ENCODE measurements around the gene JAZF1.

The JAZF1 gene

GRCh38 chr7:28132959-28133870 is 47.4 kb downstream of the JAZF1 start:
- DNase-seq: no peak

GRCh38 chr7:28130277-28130676 is 50.3 kb downstream of the JAZF1 start:
- no peak for DNase-seq

GRCh38 chr7:28128608-28129007 is 52.0 kb downstream of the JAZF1 start:
- no peak for DNase-seq

- DNase-seq: no peak
Measured at GRCh38 chr7:28126410-28127041, 54.1 kb downstream of the JAZF1 start.

- DNase-seq: no peak
Measured at GRCh38 chr7:28125431-28126409, 54.9 kb downstream of the JAZF1 start.

GRCh38 chr7:28124413-28124812 is 56.2 kb downstream of the JAZF1 start:
- DNase-seq: no peak

- DNase-seq: no peak
Measured at GRCh38 chr7:28123752-28124151, 56.8 kb downstream of the JAZF1 start.

- DNase-seq: no peak
Measured at GRCh38 chr7:28121496-28121895, 59.1 kb downstream of the JAZF1 start.

- DNase-seq: no peak
Measured at GRCh38 chr7:28116041-28116440, 64.6 kb downstream of the JAZF1 start.

- DNase-seq: no peak
Measured at GRCh38 chr7:28115261-28115660, 65.3 kb downstream of the JAZF1 start.

- DNase-seq: no peak
Measured at GRCh38 chr7:28114056-28114455, 66.5 kb downstream of the JAZF1 start.

- no peak for DNase-seq
Measured at GRCh38 chr7:28112883-28113540, 67.6 kb downstream of the JAZF1 start.

GRCh38 chr7:28112467-28112866 is 68.1 kb downstream of the JAZF1 start:
- no peak for DNase-seq

- no peak for DNase-seq
Measured at GRCh38 chr7:28112012-28112411, 68.6 kb downstream of the JAZF1 start.

GRCh38 chr7:28110427-28111012 is 70.1 kb downstream of the JAZF1 start:
- DNase-seq: no peak

- DNase-seq: no peak
Measured at GRCh38 chr7:28108747-28109146, 71.8 kb downstream of the JAZF1 start.

GRCh38 chr7:28107960-28108359 is 72.6 kb downstream of the JAZF1 start:
- DNase-seq: no peak

- DNase-seq: no peak
Measured at GRCh38 chr7:28106321-28106829, 74.2 kb downstream of the JAZF1 start.

GRCh38 chr7:28105234-28105633 is 75.4 kb downstream of the JAZF1 start:
- DNase-seq: no peak

GRCh38 chr7:28104811-28105210 is 75.8 kb downstream of the JAZF1 start:
- DNase-seq: no peak

GRCh38 chr7:28104041-28104541 is 76.5 kb downstream of the JAZF1 start:
- no peak for DNase-seq

GRCh38 chr7:28102797-28103196 is 77.8 kb downstream of the JAZF1 start:
- no peak for DNase-seq
